K562 (cell line): Measurements from ENCODE around the gene FRAT2. TPM values are rescaled to one million over a fixed set of nuclear protein-coding genes. Genes with fewer than 3 reads are reported as not detected.

ENCODE experiments used
- GTF2F1 ChIP-seq: IDR thresholded peaks from 2 replicates; pipeline ENCODE4 v1.6.1; 2011; ENCODE audit warnings: low read depth, low read length, improper control_type of control experiment
- HLTF ChIP-seq: fragments of 450-650 bp; IDR thresholded peaks from 2 replicates; pipeline ENCODE4 v1.6.1; 2016
- KAT7 ChIP-seq: sonication (generic); formaldehyde crosslinking; IDR thresholded peaks from 2 replicates; pipeline ENCODE4 v1.8.0; 2022; ENCODE audit warnings: missing genetic modification reagents, mild to moderate bottlenecking, borderline replicate concordance
- MAZ ChIP-seq, 2 experiments: fragments of 450-650 bp in 1 of 2; sonication (generic) in 1 of 2; formaldehyde crosslinking; IDR thresholded peaks in 1 of 2; conservative IDR thresholded peaks in 1 of 2; 2 replicates each; pipeline versions ENCODE4 v1.4.0 to v1.5.0; 2020; ENCODE audit warnings: mild to moderate bottlenecking in 1 of 2, missing genetic modification reagents in 1 of 2
- TAF1 ChIP-seq: IDR thresholded peaks from 2 replicates; pipeline ENCODE4 v1.6.1; 2011; ENCODE audit warnings: mild to moderate bottlenecking, low read length, moderate library complexity; ENCODE audit not compliant: insufficient read depth, control insufficient read depth, severe bottlenecking; ENCODE audit errors: extremely low read depth
- U2AF1 ChIP-seq: fragments of 200-400 bp; formaldehyde crosslinking; optimal IDR thresholded peaks from 2 replicates; pipeline ENCODE3; 2017; ENCODE audit warnings: mild to moderate bottlenecking, low read depth, low read length, moderate library complexity
- ZBTB7A ChIP-seq: IDR thresholded peaks from 2 replicates; pipeline ENCODE4 v1.6.1; 2011; ENCODE audit warnings: low read depth, mild to moderate bottlenecking, low read length, moderate library complexity, borderline replicate concordance; ENCODE audit not compliant: control insufficient read depth
- ZNF232 ChIP-seq: sonication (generic); formaldehyde crosslinking; IDR thresholded peaks from 2 replicates; pipeline ENCODE4 v1.8.0; 2022; ENCODE audit warnings: mild to moderate bottlenecking, missing genetic modification reagents
- ZNF589 ChIP-seq: fragments of 200-800 bp; sonication (Bioruptor generic); IDR thresholded peaks from 2 replicates; pipeline ENCODE4 v1.6.1; 2016; ENCODE audit warnings: low read depth, missing genetic modification characterization, missing compliant biosample characterization
- polyA plus RNA-seq, 8 experiments: library from polyadenylated mRNA; depleted of rRNA in 4 of 8; stranded (reverse) in 5 of 8; unstranded in 3 of 8; fragments of >200 nt; fragmentation: Nextera tagmentation in 2 of 8; fragmentation: Illumina TruSeq in 1 of 8; extraction: Ambion mirVana in 2 of 8; extraction: Trizol in 1 of 8; gene quantifications; 2 replicates each; pipeline versions ENCODE4 v1.2.1 to v1.2.3, GENCODE V29; 2011 to 2014; ENCODE audit warnings: inconsistent platforms in 1 of 8, missing spikeins in 1 of 8
- total RNA-seq, 7 experiments: library from RNA; depleted of rRNA in 6 of 7; stranded (reverse); fragments of >200 nt in 6 of 7; fragmentation: Illumina TruSeq in 2 of 7; extraction: Trizol in 2 of 7; gene quantifications; 2 replicates each; pipeline versions ENCODE4 v1.2.1 to v1.2.3, GENCODE V29; 2011 to 2021; ENCODE audit warnings: low replicate concordance in 1 of 7
- TF ChIP-seq, protein P1 (sequence below): sonication (generic); formaldehyde crosslinking; IDR thresholded peaks from 2 replicates; pipeline ENCODE4 v1.9.0; 2022; ENCODE audit warnings: mild to moderate bottlenecking, missing genetic modification reagents
- TF ChIP-seq, protein P2 (sequence below), 2 experiments: IDR thresholded peaks in 1 of 2; conservative IDR thresholded peaks in 1 of 2; 2 replicates each; pipeline ENCODE4 v1.6.1; 2016; ENCODE audit warnings: low read depth in 2 of 2, mild to moderate bottlenecking in 1 of 2, missing compliant biosample characterization in 1 of 2, missing genetic modification characterization in 1 of 2, moderate library complexity in 1 of 2
- TF ChIP-seq, protein P3 (sequence below): fragments of 450-650 bp; IDR thresholded peaks from 2 replicates; pipeline ENCODE4 v1.6.1; 2018; ENCODE audit not compliant: partially characterized antibody
- TF ChIP-seq, protein P4 (sequence below), 3 experiments: IDR thresholded peaks in 2 of 3; conservative IDR thresholded peaks in 1 of 3; 2 replicates each; pipeline ENCODE4 v1.5.1; 2011 to 2012; ENCODE audit warnings: low read length in 3 of 3, mild to moderate bottlenecking in 3 of 3, control low read depth in 2 of 3, improper control_type of control experiment in 1 of 3, inconsistent platforms in 1 of 3, low read depth in 1 of 3, mixed read lengths in 1 of 3, moderate library complexity in 1 of 3; ENCODE audit not compliant: insufficient read depth in 2 of 3
- TF ChIP-seq, protein P5 (sequence below): fragments of 200-800 bp; sonication (Bioruptor generic); IDR thresholded peaks from 2 replicates; pipeline ENCODE4 v1.6.1; 2017; ENCODE audit warnings: missing genetic modification characterization, missing compliant biosample characterization

FRAT2 gene
- total and polyA plus RNA-seq, 9 of the 15 experiments (the other 6 are each of a cell fraction or from before 2014, with no cell fraction given) = 4.3 to 31.7 (median 19.5) TPM

DNA sequence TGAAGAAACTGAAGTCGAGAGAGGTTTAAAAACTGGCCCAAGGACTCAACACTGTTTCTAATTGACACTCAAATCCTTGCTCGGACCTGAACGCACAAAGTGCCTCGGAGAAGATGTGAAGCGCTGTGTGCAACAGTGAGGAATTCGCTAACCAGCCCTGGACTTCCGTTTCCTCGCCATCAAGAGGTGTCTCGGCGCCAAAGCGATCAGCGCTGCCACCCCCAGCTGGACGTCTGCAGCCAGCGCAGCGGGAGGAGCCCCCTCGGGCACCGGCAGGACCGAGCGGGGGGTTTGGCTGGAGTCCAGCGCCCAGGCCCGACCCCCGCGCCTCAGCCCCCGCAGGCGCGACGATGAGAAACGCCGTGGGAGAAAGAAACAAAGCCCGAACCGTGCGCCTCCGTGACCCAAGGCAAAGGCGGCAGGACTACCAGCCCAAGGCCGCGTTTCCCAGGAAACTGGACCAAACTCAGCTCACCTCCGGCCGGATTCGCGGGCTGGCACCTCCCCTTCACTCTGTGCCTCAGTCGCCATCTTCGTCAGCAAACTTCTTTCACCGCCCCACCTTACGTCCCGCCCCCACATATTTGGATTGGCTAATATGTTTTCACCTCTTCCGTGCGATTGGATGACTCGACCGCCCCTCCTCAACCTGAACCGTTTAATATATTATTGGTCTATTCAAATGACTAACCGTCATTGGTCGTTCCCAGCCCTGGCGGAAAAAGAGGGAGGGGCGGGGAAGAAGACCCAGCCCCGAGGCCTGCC, 42.2 kb downstream of the FRAT2 start, which contains the start of gene ARHGAP19 (continued):
- TF ChIP-seq KAT7 (CRISPR knock-in tag) (no peak), MAZ (CRISPR knock-in tag; conservative IDR thresholded peaks at IDR 0.05 in 1 of 2, IDR thresholded peaks at IDR 0.05 in 1 of 2) (no peak), TAF1 (peak; percentile 76), HLTF (no peak), ZNF232 (CRISPR knock-in tag) (no peak), GTF2F1 (no peak), ZNF589 (no peak), ZBTB7A (peak; percentile 87; the same call in 1 of the 2 replicates), U2AF1 (no peak)
- TF ChIP-seq, protein P1, sequence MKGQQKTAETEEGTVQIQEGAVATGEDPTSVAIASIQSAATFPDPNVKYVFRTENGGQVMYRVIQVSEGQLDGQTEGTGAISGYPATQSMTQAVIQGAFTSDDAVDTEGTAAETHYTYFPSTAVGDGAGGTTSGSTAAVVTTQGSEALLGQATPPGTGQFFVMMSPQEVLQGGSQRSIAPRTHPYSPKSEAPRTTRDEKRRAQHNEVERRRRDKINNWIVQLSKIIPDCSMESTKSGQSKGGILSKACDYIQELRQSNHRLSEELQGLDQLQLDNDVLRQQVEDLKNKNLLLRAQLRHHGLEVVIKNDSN (CRISPR knock-in tag) = no peak
- TF ChIP-seq, protein P2, sequence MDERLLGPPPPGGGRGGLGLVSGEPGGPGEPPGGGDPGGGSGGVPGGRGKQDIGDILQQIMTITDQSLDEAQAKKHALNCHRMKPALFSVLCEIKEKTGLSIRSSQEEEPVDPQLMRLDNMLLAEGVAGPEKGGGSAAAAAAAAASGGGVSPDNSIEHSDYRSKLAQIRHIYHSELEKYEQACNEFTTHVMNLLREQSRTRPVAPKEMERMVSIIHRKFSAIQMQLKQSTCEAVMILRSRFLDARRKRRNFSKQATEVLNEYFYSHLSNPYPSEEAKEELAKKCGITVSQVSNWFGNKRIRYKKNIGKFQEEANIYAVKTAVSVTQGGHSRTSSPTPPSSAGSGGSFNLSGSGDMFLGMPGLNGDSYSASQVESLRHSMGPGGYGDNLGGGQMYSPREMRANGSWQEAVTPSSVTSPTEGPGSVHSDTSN (CRISPR knock-in tag; IDR thresholded peaks at IDR 0.05; ENCODE audit: low read depth) = peak; percentile 66
- TF ChIP-seq, protein P2 (tag; conservative IDR thresholded peaks at IDR 0.05; ENCODE audit: low read depth) = peak; percentile 93
- TF ChIP-seq, protein P3, sequence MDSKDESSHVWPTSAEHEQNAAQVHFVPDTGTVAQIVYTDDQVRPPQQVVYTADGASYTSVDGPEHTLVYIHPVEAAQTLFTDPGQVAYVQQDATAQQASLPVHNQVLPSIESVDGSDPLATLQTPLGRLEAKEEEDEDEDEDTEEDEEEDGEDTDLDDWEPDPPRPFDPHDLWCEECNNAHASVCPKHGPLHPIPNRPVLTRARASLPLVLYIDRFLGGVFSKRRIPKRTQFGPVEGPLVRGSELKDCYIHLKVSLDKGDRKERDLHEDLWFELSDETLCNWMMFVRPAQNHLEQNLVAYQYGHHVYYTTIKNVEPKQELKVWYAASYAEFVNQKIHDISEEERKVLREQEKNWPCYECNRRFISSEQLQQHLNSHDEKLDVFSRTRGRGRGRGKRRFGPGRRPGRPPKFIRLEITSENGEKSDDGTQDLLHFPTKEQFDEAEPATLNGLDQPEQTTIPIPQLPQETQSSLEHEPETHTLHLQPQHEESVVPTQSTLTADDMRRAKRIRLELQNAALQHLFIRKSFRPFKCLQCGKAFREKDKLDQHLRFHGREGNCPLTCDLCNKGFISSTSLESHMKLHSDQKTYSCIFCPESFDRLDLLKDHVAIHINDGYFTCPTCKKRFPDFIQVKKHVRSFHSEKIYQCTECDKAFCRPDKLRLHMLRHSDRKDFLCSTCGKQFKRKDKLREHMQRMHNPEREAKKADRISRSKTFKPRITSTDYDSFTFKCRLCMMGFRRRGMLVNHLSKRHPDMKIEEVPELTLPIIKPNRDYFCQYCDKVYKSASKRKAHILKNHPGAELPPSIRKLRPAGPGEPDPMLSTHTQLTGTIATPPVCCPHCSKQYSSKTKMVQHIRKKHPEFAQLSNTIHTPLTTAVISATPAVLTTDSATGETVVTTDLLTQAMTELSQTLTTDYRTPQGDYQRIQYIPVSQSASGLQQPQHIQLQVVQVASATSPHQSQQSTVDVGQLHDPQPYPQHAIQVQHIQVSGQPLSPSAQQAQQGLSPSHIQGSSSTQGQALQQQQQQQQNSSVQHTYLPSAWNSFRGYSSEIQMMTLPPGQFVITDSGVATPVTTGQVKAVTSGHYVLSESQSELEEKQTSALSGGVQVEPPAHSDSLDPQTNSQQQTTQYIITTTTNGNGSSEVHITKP = peak; percentile 68
- TF ChIP-seq, protein P4, sequence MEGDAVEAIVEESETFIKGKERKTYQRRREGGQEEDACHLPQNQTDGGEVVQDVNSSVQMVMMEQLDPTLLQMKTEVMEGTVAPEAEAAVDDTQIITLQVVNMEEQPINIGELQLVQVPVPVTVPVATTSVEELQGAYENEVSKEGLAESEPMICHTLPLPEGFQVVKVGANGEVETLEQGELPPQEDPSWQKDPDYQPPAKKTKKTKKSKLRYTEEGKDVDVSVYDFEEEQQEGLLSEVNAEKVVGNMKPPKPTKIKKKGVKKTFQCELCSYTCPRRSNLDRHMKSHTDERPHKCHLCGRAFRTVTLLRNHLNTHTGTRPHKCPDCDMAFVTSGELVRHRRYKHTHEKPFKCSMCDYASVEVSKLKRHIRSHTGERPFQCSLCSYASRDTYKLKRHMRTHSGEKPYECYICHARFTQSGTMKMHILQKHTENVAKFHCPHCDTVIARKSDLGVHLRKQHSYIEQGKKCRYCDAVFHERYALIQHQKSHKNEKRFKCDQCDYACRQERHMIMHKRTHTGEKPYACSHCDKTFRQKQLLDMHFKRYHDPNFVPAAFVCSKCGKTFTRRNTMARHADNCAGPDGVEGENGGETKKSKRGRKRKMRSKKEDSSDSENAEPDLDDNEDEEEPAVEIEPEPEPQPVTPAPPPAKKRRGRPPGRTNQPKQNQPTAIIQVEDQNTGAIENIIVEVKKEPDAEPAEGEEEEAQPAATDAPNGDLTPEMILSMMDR (IDR thresholded peaks at IDR 0.05 in 2 of 3, conservative IDR thresholded peaks at IDR 0.05 in 1 of 3; ENCODE audit: insufficient read depth in 2 of 3, low read depth in 1 of 3, low read length in 3 of 3) = peak in 1 of 3 experiments; percentile 19; a peak in 1 of 6 replicates
- TF ChIP-seq, protein P5, sequence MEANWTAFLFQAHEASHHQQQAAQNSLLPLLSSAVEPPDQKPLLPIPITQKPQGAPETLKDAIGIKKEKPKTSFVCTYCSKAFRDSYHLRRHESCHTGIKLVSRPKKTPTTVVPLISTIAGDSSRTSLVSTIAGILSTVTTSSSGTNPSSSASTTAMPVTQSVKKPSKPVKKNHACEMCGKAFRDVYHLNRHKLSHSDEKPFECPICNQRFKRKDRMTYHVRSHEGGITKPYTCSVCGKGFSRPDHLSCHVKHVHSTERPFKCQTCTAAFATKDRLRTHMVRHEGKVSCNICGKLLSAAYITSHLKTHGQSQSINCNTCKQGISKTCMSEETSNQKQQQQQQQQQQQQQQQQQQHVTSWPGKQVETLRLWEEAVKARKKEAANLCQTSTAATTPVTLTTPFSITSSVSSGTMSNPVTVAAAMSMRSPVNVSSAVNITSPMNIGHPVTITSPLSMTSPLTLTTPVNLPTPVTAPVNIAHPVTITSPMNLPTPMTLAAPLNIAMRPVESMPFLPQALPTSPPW (CRISPR knock-in tag) = peak; percentile 89
